Activated T-helper 2 cell treated with anti-CD3 and anti-CD28 coated beads, Interferon-gamma antibody, Interleukin-2, Interleukin-4, amounts not matched to agents 10 μg/mL and 5 μg/mL and 100 μg/mL, durations not matched to agents 14 hours and 24 hours and 36 hours (primary cell): ENCODE data around the gene CHID1. TPM values are rescaled to one million over a fixed set of nuclear protein-coding genes. Genes with fewer than 3 reads are reported as not detected.

Experiments
- DNase-seq: peaks from one replicate; pipeline ENCODE4 v3.0.0; 2021; ENCODE audit warnings: low spot score
- H3K27ac Mint-ChIP-seq: one replicate; pipeline ENCODE4 v1.8.0; 2021; ENCODE audit warnings: mixed read lengths
- H3K27me3 Mint-ChIP-seq: one replicate; pipeline ENCODE4 v1.8.0; 2021; ENCODE audit warnings: low read depth, mixed read lengths
- H3K36me3 Mint-ChIP-seq: one replicate; pipeline ENCODE4 v1.8.0; 2021; ENCODE audit warnings: low read depth, mixed read lengths
- H3K4me1 Mint-ChIP-seq: one replicate; pipeline ENCODE4 v1.8.0; 2021; ENCODE audit warnings: low read depth, mixed read lengths
- H3K4me3 Mint-ChIP-seq: one replicate; pipeline ENCODE4 v1.8.0; 2021; ENCODE audit warnings: low read depth, mild to moderate bottlenecking, moderate library complexity, mixed read lengths
- H3K9me3 Mint-ChIP-seq: one replicate; pipeline ENCODE4 v1.8.0; 2021; ENCODE audit warnings: mixed read lengths
- intact Hi-C: fragments of 100-400 bp; cut with micrococcal nuclease; formaldehyde crosslinking; loops from one replicate; pipeline ENCODE4 v1.15.1; 2023
- total RNA-seq: library from RNA; stranded (reverse); gene quantifications from 2 replicates; pipeline ENCODE4 v1.2.3, GENCODE V29; 2022

Gene CHID1
- total RNA-seq, 1 donor from 2014 or later: 89.0 TPM

DNA sequence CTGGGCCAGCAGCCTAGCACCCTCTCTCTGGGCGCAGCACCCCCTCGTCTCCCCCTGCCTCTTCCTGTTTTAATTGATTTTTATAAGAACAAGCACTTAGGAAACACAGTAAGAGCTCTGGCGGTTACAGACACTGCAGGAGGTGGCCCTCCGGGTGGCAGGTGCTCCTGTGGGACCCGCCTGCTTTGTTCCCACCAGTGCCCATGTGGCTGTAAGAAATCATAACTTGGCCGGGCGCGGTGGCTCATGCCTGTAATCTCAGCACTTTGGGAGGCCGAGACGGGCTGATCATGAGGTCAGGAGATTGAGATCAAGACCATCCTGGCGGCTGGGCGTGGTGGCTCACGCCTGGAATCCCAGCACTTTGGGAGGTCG is 49.5 kb downstream of the CHID1 start:
- Mint-ChIP-seq H3K4me1 (no peaks in the 10 kb centered on the region), H3K9me3 (no peaks in the 10 kb centered on the region), H3K36me3 (no peaks in the 10 kb centered on the region), H3K4me3 (no peak overlapping the region), H3K27me3 (no peaks in the 10 kb centered on the region), H3K27ac (no peak overlapping the region)
- DNase-seq: no peak
- intact Hi-C loops: no loop called here

- H3K4me1 Mint-ChIP-seq: no peaks in the 10 kb centered on the region
- no peak overlapping the region for H3K4me3 Mint-ChIP-seq
- intact Hi-C loops: no loop called here
- no peaks in the 10 kb centered on the region for H3K9me3 Mint-ChIP-seq
- no peak for DNase-seq
- H3K27ac Mint-ChIP-seq: no peak overlapping the region
- no peaks in the 10 kb centered on the region for H3K36me3 Mint-ChIP-seq
- no peaks in the 10 kb centered on the region for H3K27me3 Mint-ChIP-seq
Measured at GRCh38 chr11:860234-861104, 50.1 kb downstream of the CHID1 start.

- intact Hi-C loops: no loop called here
- Mint-ChIP-seq H3K4me1 (no peaks in the 10 kb centered on the region), H3K4me3 (no peak overlapping the region), H3K36me3 (no peaks in the 10 kb centered on the region), H3K27ac (no peak overlapping the region), H3K27me3 (no peaks in the 10 kb centered on the region), H3K9me3 (no peaks in the 10 kb centered on the region)
- DNase-seq: no peak
Measured at GRCh38 chr11:859394-860131, 51.0 kb downstream of the CHID1 start.

- no peaks in the 10 kb centered on the region for H3K9me3 Mint-ChIP-seq
- DNase-seq: no peak
- no peak overlapping the region for H3K4me3 Mint-ChIP-seq
- H3K4me1 Mint-ChIP-seq: no peaks in the 10 kb centered on the region
- no peaks in the 10 kb centered on the region for H3K36me3 Mint-ChIP-seq
- no peak overlapping the region for H3K27ac Mint-ChIP-seq
- H3K27me3 Mint-ChIP-seq: no peaks in the 10 kb centered on the region
- intact Hi-C loops: no loop called here
Measured at GRCh38 chr11:858762-859339, 51.8 kb downstream of the CHID1 start.

DNA sequence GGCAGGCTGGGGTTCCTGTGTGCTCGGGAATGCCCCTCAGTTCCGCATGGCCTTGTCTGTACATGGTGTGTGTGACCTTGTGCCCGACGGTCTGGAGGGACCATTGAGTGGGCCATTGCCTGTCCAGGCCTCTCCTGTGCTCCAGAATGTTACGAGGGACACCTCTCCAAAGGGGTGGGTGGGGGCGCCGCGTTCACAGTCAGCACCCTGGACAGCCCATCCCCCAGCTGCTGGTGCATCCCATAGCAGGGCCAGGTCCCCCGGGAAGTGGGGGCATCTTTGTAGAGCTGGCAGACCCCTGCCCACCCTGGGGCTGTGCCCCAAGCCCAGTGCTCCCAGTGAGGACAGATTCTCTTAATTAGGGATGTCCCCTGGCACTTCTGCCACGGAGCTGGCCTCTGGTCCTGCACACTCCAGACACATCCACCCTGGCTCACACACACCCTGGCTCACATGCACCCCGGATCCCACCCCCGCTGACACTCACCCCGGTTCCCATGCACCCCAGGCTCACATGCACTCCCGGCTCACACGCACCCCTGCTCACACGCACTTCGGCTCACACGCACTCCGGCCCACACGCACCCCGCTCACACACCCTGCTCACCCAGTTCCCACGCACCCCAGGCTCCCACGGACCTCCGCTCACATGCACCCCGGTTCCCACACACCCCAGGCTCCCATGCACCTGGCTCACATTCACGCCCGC is 52.4 kb downstream of the CHID1 start:
- Mint-ChIP-seq H3K4me1 (no peaks in the 10 kb centered on the region), H3K27me3 (no peaks in the 10 kb centered on the region), H3K4me3 (no peak overlapping the region), H3K27ac (no peak overlapping the region), H3K9me3 (no peaks in the 10 kb centered on the region), H3K36me3 (no peaks in the 10 kb centered on the region)
- DNase-seq: no peak
- intact Hi-C loops: no loop called here

DNA sequence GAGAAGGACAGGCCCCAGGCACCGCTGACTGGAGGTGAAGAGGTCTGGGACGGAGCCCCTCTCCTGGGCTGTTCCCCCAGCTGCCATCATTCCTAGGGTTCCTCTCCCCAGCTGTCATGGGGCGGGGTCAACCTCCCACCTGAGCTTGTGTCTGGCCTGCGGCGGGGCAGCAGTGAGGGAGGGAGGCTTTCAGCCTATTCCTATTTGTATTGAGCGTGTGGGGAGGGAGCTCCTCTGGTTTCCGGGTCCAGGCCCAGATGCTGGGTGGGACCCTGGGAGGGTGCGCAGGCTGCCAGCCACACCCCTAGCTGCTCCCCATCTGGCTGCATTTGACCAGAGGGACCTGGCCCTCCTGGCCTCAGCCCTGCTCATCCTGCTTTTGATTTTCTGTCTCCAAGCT is 54.2 kb downstream of the CHID1 start:
- H3K27me3 Mint-ChIP-seq: no peaks in the 10 kb centered on the region
- no peak for DNase-seq
- H3K9me3 Mint-ChIP-seq: no peaks in the 10 kb centered on the region
- no peak overlapping the region for H3K27ac Mint-ChIP-seq
- H3K4me1 Mint-ChIP-seq: no peaks in the 10 kb centered on the region
- no peaks in the 10 kb centered on the region for H3K36me3 Mint-ChIP-seq
- no peak overlapping the region for H3K4me3 Mint-ChIP-seq
- intact Hi-C loops: no loop called here

- H3K36me3 Mint-ChIP-seq: no peaks in the 10 kb centered on the region
- intact Hi-C loops: no loop called here
- H3K27me3 Mint-ChIP-seq: no peaks in the 10 kb centered on the region
- no peak overlapping the region for H3K4me3 Mint-ChIP-seq
- DNase-seq: no peak
- H3K9me3 Mint-ChIP-seq: no peaks in the 10 kb centered on the region
- no peaks in the 10 kb centered on the region for H3K4me1 Mint-ChIP-seq
- no peak overlapping the region for H3K27ac Mint-ChIP-seq
Measured at GRCh38 chr11:855796-856195, 54.8 kb downstream of the CHID1 start.

- H3K4me1 Mint-ChIP-seq: no peaks in the 10 kb centered on the region
- H3K27me3 Mint-ChIP-seq: no peaks in the 10 kb centered on the region
- intact Hi-C loops: no loop called here
- no peak overlapping the region for H3K4me3 Mint-ChIP-seq
- H3K36me3 Mint-ChIP-seq: no peaks in the 10 kb centered on the region
- no peak overlapping the region for H3K27ac Mint-ChIP-seq
- no peaks in the 10 kb centered on the region for H3K9me3 Mint-ChIP-seq
- DNase-seq: no peak
Measured at GRCh38 chr11:855330-855674, 55.3 kb downstream of the CHID1 start.

DNA sequence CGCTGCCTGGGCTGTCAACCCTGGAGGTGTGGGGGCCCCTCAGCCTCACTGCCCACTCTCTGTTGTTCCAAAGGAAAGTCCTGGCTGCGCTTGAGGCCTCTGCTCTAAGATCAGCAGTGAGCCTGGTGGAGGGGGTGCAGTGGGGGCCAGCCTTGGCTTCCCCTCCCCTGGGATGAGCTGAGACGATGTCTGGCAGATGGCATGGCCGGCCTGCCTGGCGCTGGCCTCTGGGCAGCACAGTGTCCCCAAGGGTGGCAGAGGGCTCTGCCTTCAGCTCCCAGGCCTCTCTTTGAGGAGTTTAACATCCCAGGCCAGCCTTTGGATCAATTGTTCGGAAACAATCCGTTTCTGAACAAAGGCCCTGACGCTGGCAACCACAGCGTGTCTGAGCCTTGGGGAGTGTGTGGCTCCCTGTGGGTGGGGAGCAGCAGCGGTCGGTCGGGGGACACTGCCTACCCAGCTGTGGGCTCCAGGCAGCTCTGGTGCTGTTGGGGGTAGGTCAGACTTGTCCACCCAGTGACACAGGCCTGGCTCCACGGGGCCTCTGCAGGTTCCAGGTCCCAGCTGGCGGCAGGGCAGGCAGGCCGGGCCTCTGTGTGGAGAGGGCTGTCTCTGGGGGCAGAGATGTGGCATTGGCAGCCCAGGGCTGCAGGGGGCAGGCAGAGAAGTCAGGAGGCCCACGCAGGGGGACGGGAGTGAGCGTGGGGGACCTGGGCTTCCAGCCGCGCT is 55.8 kb downstream of the CHID1 start:
- Mint-ChIP-seq H3K27ac (no peak overlapping the region), H3K4me3 (no peak overlapping the region), H3K9me3 (no peaks in the 10 kb centered on the region), H3K36me3 (no peaks in the 10 kb centered on the region), H3K4me1 (no peaks in the 10 kb centered on the region), H3K27me3 (no peaks in the 10 kb centered on the region)
- intact Hi-C loops: no loop called here
- DNase-seq: no peak

DNA sequence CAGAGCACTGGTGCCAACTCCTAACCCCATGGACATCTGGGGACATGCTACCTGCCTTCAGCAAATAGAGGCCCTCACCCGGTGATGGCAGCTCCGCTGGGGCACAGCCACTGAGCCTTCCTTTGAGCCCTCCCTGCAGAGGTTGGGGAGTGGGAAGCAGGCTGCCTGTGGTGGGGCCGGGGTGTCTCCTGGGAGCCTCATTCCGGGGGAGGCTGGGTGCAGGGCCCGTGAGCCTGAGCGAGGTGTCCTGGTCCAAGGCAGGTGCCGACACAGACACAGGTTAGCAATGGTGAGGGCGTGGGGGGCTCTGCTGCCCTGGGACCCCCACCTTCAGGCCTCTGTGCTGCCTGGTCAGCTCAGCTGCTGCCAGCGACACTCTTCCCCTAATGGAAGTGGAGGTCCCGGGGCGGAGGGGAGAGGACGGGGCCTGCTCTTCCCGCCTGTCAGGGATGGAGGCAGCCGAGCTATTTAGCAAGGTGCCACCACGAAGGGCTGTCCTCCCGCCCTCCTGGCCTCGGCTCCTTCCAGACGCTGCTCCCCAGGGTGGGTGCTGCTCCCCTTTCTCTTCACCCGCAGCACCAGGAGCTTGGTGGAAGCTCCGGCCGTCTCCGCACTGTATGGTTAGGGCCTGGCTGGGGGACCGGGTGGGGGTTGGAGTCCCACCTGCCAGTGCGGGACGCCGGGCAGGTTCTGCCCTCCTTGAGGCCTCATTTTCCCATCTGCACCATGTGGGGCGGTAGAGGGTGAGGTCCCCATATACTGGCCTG is 56.7 kb downstream of the CHID1 start:
- H3K4me3 Mint-ChIP-seq: no peak overlapping the region
- H3K4me1 Mint-ChIP-seq: no peaks in the 10 kb centered on the region
- no peak for DNase-seq
- H3K27me3 Mint-ChIP-seq: no peaks in the 10 kb centered on the region
- H3K36me3 Mint-ChIP-seq: no peaks in the 10 kb centered on the region
- no peak overlapping the region for H3K27ac Mint-ChIP-seq
- H3K9me3 Mint-ChIP-seq: no peaks in the 10 kb centered on the region
- intact Hi-C loops: no loop called here

GRCh38 chr11:852762-853161 is 57.8 kb downstream of the CHID1 start:
- H3K27ac Mint-ChIP-seq: no peak overlapping the region
- H3K4me3 Mint-ChIP-seq: no peak overlapping the region
- intact Hi-C loops: no loop called here
- no peaks in the 10 kb centered on the region for H3K36me3 Mint-ChIP-seq
- H3K4me1 Mint-ChIP-seq: peaks cover 2% of the 10 kb centered on the region
- DNase-seq: no peak
- H3K27me3 Mint-ChIP-seq: no peaks in the 10 kb centered on the region
- no peaks in the 10 kb centered on the region for H3K9me3 Mint-ChIP-seq
